Measurements from ENCODE around the gene HNRNPUL1.

The HNRNPUL1 gene

DNA sequence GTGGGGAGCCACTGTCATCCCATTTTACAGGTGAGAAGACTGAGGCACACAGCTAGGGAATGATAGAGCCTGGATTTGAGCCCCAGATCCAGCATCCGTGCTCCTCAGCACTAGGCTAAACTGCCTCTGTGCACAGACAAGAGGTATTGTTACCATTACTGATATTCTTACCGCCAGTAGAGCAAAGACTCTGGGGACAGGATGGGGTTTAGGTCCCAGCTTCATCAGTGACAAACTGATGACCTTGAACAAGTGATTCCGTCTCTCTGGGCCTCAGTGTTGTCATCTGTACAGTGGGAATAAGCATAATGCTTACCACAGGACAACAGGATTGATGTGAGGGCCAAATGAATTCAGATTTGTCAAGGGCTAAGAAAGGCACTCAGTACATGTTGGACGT lies 28.7 kb upstream of the HNRNPUL1 start:
- Histone ChIP-seq H3K4me2 (ENCODE audit: low read depth, low read length, poor library complexity, severe bottlenecking) (no peak overlapping the region), H3K9ac (ENCODE audit: low read depth, low read length, poor library complexity, severe bottlenecking) (no peak overlapping the region), H3K27me3 (ENCODE audit: insufficient read depth, low read length, poor library complexity, severe bottlenecking) (no peaks in the 10 kb centered on the region), H3F3A (ENCODE audit: low read depth) (no peaks in the 10 kb centered on the region), H3K36me3 (ENCODE audit: insufficient read depth, low read length) (no peaks in the 10 kb centered on the region), H3K79me2 (ENCODE audit: insufficient read depth, low read length) (no peaks in the 10 kb centered on the region), H3K4me1 (ENCODE audit: insufficient read depth, low read length, poor library complexity, severe bottlenecking) (no peaks in the 10 kb centered on the region), H2AFZ (ENCODE audit: low read length) (no peak overlapping the region), H3K4me3 (ENCODE audit: low read length, poor library complexity, severe bottlenecking) (no peak overlapping the region), H3K9me3 (ENCODE audit: insufficient read depth, low read depth, low read length) (no peaks in the 10 kb centered on the region), H4K20me1 (ENCODE audit: insufficient read depth, low read length, poor library complexity, severe bottlenecking) (no peaks in the 10 kb centered on the region), H3K9me2 (replicated peaks; ENCODE audit: low read depth, low read length) (no peaks in the 10 kb centered on the region)
- no peak for TF ChIP-seq CTCF (conservative IDR thresholded peaks at IDR 0.05; ENCODE audit: low read length)
- TF ChIP-seq EZH2phosphoT487 (IDR thresholded peaks at IDR 0.05; ENCODE audit: borderline replicate concordance): no peak

DNA sequence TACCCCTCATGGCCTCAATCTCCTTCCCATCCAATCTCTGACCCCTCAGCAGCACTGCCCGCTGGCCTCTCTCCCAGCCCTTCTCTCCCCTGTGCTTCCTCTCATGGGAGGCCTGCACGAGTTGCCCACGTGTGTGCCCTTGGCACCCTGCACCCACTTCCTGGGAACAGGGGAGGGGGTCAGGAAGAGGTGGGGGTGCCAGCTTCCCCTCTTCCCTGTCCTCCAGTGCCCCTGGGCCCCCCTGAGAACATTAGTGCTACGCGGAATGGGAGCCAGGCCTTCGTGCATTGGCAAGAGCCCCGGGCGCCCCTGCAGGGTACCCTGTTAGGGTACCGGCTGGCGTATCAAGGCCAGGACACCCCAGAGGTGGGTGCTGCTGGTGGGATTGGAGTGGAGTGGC lies 25.9 kb upstream of the HNRNPUL1 start:
- no peak for TF ChIP-seq EZH2phosphoT487 (IDR thresholded peaks at IDR 0.05; ENCODE audit: borderline replicate concordance)
- TF ChIP-seq CTCF (conservative IDR thresholded peaks at IDR 0.05; ENCODE audit: low read length): no peak
- Histone ChIP-seq H3K4me3 (ENCODE audit: low read length, poor library complexity, severe bottlenecking) (no peak overlapping the region), H3F3A (ENCODE audit: low read depth) (no peaks in the 10 kb centered on the region), H3K9me2 (replicated peaks; ENCODE audit: low read depth, low read length) (no peaks in the 10 kb centered on the region), H3K4me2 (ENCODE audit: low read depth, low read length, poor library complexity, severe bottlenecking) (no peak overlapping the region), H3K79me2 (ENCODE audit: insufficient read depth, low read length) (no peaks in the 10 kb centered on the region), H3K9me3 (ENCODE audit: insufficient read depth, low read depth, low read length) (no peaks in the 10 kb centered on the region), H3K9ac (ENCODE audit: low read depth, low read length, poor library complexity, severe bottlenecking) (no peak overlapping the region), H3K4me1 (ENCODE audit: insufficient read depth, low read length, poor library complexity, severe bottlenecking) (no peaks in the 10 kb centered on the region), H4K20me1 (ENCODE audit: insufficient read depth, low read length, poor library complexity, severe bottlenecking) (no peaks in the 10 kb centered on the region), H2AFZ (ENCODE audit: low read length) (no peak overlapping the region), H3K36me3 (ENCODE audit: insufficient read depth, low read length) (no peaks in the 10 kb centered on the region), H3K27me3 (ENCODE audit: insufficient read depth, low read length, poor library complexity, severe bottlenecking) (no peaks in the 10 kb centered on the region)

DNA sequence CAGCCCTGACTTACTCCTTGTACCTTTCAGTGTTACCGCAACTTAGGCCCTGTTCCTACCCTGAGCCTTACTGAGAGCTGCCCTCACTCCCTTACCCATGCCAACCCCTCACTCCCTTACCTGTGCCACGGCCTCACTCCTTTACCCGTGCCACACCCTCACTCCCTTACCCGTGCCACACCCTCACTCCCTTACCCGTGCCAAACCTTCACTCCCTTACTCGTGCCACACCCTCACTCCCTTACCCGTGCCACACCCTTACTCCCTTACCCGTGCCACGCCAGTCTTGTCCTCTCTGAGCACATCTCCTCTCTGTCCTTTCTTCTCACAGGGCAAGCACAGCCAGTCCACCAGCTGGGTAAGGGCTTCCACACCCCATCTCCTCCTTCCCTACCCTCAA lies 24.8 kb upstream of the HNRNPUL1 start:
- Histone ChIP-seq H3K4me1 (ENCODE audit: insufficient read depth, low read length, poor library complexity, severe bottlenecking) (no peaks in the 10 kb centered on the region), H3K79me2 (ENCODE audit: insufficient read depth, low read length) (no peaks in the 10 kb centered on the region), H3K9ac (ENCODE audit: low read depth, low read length, poor library complexity, severe bottlenecking) (no peak overlapping the region), H3K4me3 (ENCODE audit: low read length, poor library complexity, severe bottlenecking) (no peak overlapping the region), H3K4me2 (ENCODE audit: low read depth, low read length, poor library complexity, severe bottlenecking) (no peak overlapping the region), H3F3A (ENCODE audit: low read depth) (no peaks in the 10 kb centered on the region), H3K36me3 (ENCODE audit: insufficient read depth, low read length) (no peaks in the 10 kb centered on the region), H3K27me3 (ENCODE audit: insufficient read depth, low read length, poor library complexity, severe bottlenecking) (no peaks in the 10 kb centered on the region), H4K20me1 (ENCODE audit: insufficient read depth, low read length, poor library complexity, severe bottlenecking) (no peaks in the 10 kb centered on the region), H2AFZ (ENCODE audit: low read length) (no peak overlapping the region), H3K9me2 (replicated peaks; ENCODE audit: low read depth, low read length) (no peaks in the 10 kb centered on the region), H3K9me3 (ENCODE audit: insufficient read depth, low read depth, low read length) (no peaks in the 10 kb centered on the region)
- TF ChIP-seq EZH2phosphoT487 (IDR thresholded peaks at IDR 0.05; ENCODE audit: borderline replicate concordance) (no peak), CTCF (conservative IDR thresholded peaks at IDR 0.05; ENCODE audit: low read length) (no peak)

Data from Loucy (cell line).